Ovary (tissue), 3 donors: ENCODE measurements around the gene SUGP1.

ENCODE experiments used
- CTCF ChIP-seq, 3 donors: fragments of 450-650 bp in 2 of 3; fragments of 200-600 bp in 1 of 3; IDR thresholded peaks; one replicate each; pipeline versions ENCODE4 v1.5.1 to v1.8.0; 2016 to 2022; ENCODE audit warnings: antibody characterized with exemption in 3 of 3, mild to moderate bottlenecking in 1 of 3
- POLR2A ChIP-seq: fragments of 450-650 bp; IDR thresholded peaks from one replicate; pipeline ENCODE4 v1.6.1; 2017; ENCODE audit warnings: antibody characterized with exemption, mild to moderate bottlenecking, moderate library complexity
- donor health status: DM: no; HTN: no; CAD: no.

- TF ChIP-seq CTCF (IDR thresholded peaks at IDR 0.05): no peak
- no peak for TF ChIP-seq POLR2A
Measured at GRCh38 chr19:19278315-19278714, 42.0 kb downstream of the SUGP1 start.
